PC-3 (cell line): ENCODE data around the gene SORL1-AS1.

Experiments used
- ATAC-seq: fragments of 200-7000 bp; cut with Tn5 transposase; 2 replicates; pipeline ENCODE4 v1.9.1; 2020; ENCODE audit warnings: mild to moderate bottlenecking, moderate library complexity
- BruUV-seq: library from RNA; stranded (reverse); fragments of 400-500 nt; replicated peaks from 2 replicates; lab custom pipeline; 2021; lab: Mats Ljungman, UMichigan
- CTCF ChIA-PET: fragments of 300-600 bp; sonication (Branson Sonifier 250); formaldehyde crosslinking; loops from one replicate; lab custom pipeline; 2022; ENCODE audit warnings: antibody characterized with exemption; lab: Charles Lee
- POLR2A ChIA-PET: fragments of 300-600 bp; sonication (Branson Sonifier 250); formaldehyde crosslinking; loops from one replicate; lab custom pipeline; 2022; ENCODE audit warnings: antibody characterized with exemption; ENCODE audit not compliant: unreplicated experiment; lab: Charles Lee
- DNase-seq: peaks from one replicate; pipeline ENCODE4 v3.0.0-alpha.2; 2015
- H2AFZ ChIP-seq: fragments of 300-600 bp; sonication (generic); 2 replicates; pipeline ENCODE4 v1.6.0; 2016; ENCODE audit warnings: antibody characterized with exemption, low read length
- H3F3A ChIP-seq: fragments of 300-600 bp; sonication (generic); one replicate; pipeline ENCODE4 v1.6.0; 2017; ENCODE audit warnings: antibody characterized with exemption, low read length, control low read depth, mild to moderate bottlenecking; ENCODE audit not compliant: unreplicated experiment
- H3K27ac ChIP-seq: fragments of 300-600 bp; sonication (generic); 2 replicates; pipeline ENCODE4 v1.5.1; 2016; ENCODE audit warnings: mild to moderate bottlenecking, low read length
- H3K27me3 ChIP-seq: fragments of 300-600 bp; sonication (generic); 2 replicates; pipeline ENCODE4 v1.6.1; 2016; ENCODE audit warnings: low read length, mixed read lengths
- H3K36me3 ChIP-seq: fragments of 300-600 bp; sonication (generic); 2 replicates; pipeline ENCODE4 v1.6.1; 2016; ENCODE audit warnings: low read depth, mixed run types, low read length, mixed read lengths
- H3K4me1 ChIP-seq: fragments of 300-600 bp; sonication (generic); 2 replicates; pipeline ENCODE4 v1.5.1; 2016; ENCODE audit warnings: low read length; ENCODE audit not compliant: insufficient read depth
- H3K4me2 ChIP-seq: fragments of 300-600 bp; sonication (generic); 2 replicates; pipeline ENCODE4 v1.6.0; 2016; ENCODE audit warnings: low read length
- H3K4me3 ChIP-seq: fragments of 300-600 bp; sonication (generic); 2 replicates; pipeline ENCODE4 v1.5.1; 2016; ENCODE audit warnings: mild to moderate bottlenecking, low read length, mixed read lengths
- H3K79me2 ChIP-seq: fragments of 300-600 bp; sonication (generic); 2 replicates; pipeline ENCODE4 v1.6.1; 2017; ENCODE audit warnings: low read length, mixed read lengths
- H3K9ac ChIP-seq: fragments of 300-600 bp; sonication (generic); 2 replicates; pipeline ENCODE4 v1.6.0; 2016; ENCODE audit warnings: mild to moderate bottlenecking, low read length
- H3K9me2 ChIP-seq: fragments of 300-600 bp; sonication (generic); replicated peaks from 2 replicates; pipeline ENCODE4 v1.6.1; 2016; ENCODE audit warnings: mixed run types, low read length, mixed read lengths
- H3K9me3 ChIP-seq: fragments of 300-600 bp; sonication (generic); 2 replicates; pipeline ENCODE4 v1.6.1; 2016; ENCODE audit warnings: low read length, mixed read lengths
- H4K20me1 ChIP-seq: fragments of 300-600 bp; sonication (generic); 2 replicates; pipeline ENCODE4 v1.6.1; 2016; ENCODE audit warnings: low read length, mixed read lengths
- CTCF ChIP-seq: fragments of 300-600 bp; sonication (generic); conservative IDR thresholded peaks from 2 replicates; pipeline ENCODE4 v1.5.1; 2017; ENCODE audit warnings: antibody characterized with exemption, low read depth, mild to moderate bottlenecking, low read length
- EZH2 ChIP-seq: fragments of 300-600 bp; sonication (generic); IDR thresholded peaks from one replicate; pipeline ENCODE4 v1.6.1; 2017; ENCODE audit warnings: antibody characterized with exemption, mild to moderate bottlenecking, low read length; ENCODE audit not compliant: unreplicated experiment
- EZH2phosphoT487 ChIP-seq: fragments of 300-600 bp; sonication (generic); IDR thresholded peaks from 2 replicates; pipeline ENCODE4 v1.6.1; 2018; ENCODE audit warnings: mild to moderate bottlenecking, antibody characterized with exemption, low read length, borderline replicate concordance
- intact Hi-C: fragments of 100-400 bp; cut with micrococcal nuclease; formaldehyde crosslinking; loops from 2 replicates; pipeline ENCODE4 v1.9.0; 2023

SORL1-AS1 gene

DNA sequence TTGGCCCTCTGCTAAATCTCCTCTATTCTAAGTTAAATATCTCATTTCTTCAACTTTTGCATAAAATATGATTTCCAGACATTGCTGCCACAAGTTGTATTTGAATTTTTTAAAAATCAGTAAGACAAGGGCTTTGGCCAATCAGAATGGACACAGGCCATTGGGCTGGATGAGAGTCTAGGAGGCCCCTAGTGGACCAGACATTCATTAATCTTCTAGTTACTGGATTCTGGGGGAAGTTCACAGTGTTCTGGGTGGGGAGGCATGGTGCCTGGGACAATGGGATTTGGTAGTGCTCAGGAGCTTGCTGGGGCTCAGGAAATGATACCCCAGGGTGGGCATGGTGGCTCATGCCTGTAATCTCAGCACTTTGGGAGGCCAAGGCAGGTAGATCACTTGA lies 13.0 kb downstream of the SORL1-AS1 start:
- Histone ChIP-seq H3K27ac (no peak overlapping the region), H3K9me2 (no peaks in the 10 kb centered on the region), H4K20me1 (no peaks in the 10 kb centered on the region), H3F3A (no peaks in the 10 kb centered on the region), H3K79me2 (no peaks in the 10 kb centered on the region), H3K4me3 (no peak overlapping the region), H3K4me1 (no peaks in the 10 kb centered on the region), H3K9me3 (no peaks in the 10 kb centered on the region), H3K36me3 (no peaks in the 10 kb centered on the region), H3K9ac (no peak overlapping the region), H3K4me2 (no peak overlapping the region), H3K27me3 (no peaks in the 10 kb centered on the region), H2AFZ (no peak overlapping the region)
- no TSS peak for BruUV-seq
- intact Hi-C loops: no loop called here
- POLR2A ChIA-PET: no interaction called here
- TF ChIP-seq CTCF (0 out of 2 replicates have a peak, but pooled peaks have one; percentile 10), EZH2 (no peak)
- no peak for DNase-seq
- CTCF ChIA-PET: no interaction called here
- ATAC-seq: no peak

GRCh38 chr11:121439337-121439736 lies 13.4 kb downstream of the SORL1-AS1 start:
- ATAC-seq: no peak
- CTCF ChIA-PET: no interaction called here

DNA sequence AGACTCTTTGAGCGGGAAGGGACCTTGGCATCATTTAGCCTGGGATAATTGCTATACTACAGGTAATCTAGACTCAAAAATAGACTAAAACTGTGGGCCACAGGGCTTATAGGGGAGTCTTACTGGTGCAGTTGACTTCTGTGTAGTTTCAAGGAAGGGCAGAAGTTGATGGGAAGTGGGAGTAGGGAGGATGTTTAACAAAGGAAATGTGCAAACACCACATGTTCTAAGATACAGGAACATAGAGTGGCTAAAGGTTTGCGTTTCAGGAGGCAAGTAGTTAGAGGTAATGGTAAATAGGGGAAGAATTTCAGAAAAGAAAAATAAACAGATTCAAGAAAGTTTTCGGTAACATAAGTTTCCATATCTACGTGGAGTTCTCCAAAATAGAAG lies 15.1 kb downstream of the SORL1-AS1 start:
- no peak for ATAC-seq
- BruUV-seq: no TSS peak

More at GRCh38 chr11:121439337-121439736, 13.4 kb downstream of the SORL1-AS1 start:
- Histone ChIP-seq H3K27me3 (no peaks in the 10 kb centered on the region), H3K9ac (no peak overlapping the region), H3F3A (no peaks in the 10 kb centered on the region), H3K9me2 (no peaks in the 10 kb centered on the region), H3K79me2 (no peaks in the 10 kb centered on the region), H2AFZ (no peak overlapping the region), H3K9me3 (no peaks in the 10 kb centered on the region), H3K36me3 (no peaks in the 10 kb centered on the region), H4K20me1 (no peaks in the 10 kb centered on the region), H3K4me1 (no peaks in the 10 kb centered on the region), H3K4me3 (no peak overlapping the region), H3K4me2 (no peak overlapping the region), H3K27ac (no peak overlapping the region)
- TF ChIP-seq EZH2phosphoT487 (no peak), CTCF (no peak)
- no TSS peak for BruUV-seq
- POLR2A ChIA-PET: no interaction called here
- DNase-seq: no peak
- intact Hi-C loops: no loop called here

More for the DNA sequence above, 15.1 kb downstream of the SORL1-AS1 start:
- Histone ChIP-seq H3K27me3 (no peaks in the 10 kb centered on the region), H3K36me3 (no peaks in the 10 kb centered on the region), H2AFZ (no peak overlapping the region), H3K4me3 (no peak overlapping the region), H3K9ac (no peak overlapping the region), H4K20me1 (no peaks in the 10 kb centered on the region), H3K4me2 (no peak overlapping the region), H3K27ac (no peak overlapping the region), H3K4me1 (no peaks in the 10 kb centered on the region), H3K9me2 (no peaks in the 10 kb centered on the region), H3F3A (no peaks in the 10 kb centered on the region), H3K9me3 (no peaks in the 10 kb centered on the region), H3K79me2 (no peaks in the 10 kb centered on the region)
- intact Hi-C loops: no loop called here
- ChIA-PET CTCF (no interaction called here), POLR2A (no interaction called here)
- DNase-seq: no peak
- TF ChIP-seq EZH2 (no peak), EZH2phosphoT487 (no peak), CTCF (no peak)
